ENCODE measurements around the gene L3MBTL3.

DNA sequence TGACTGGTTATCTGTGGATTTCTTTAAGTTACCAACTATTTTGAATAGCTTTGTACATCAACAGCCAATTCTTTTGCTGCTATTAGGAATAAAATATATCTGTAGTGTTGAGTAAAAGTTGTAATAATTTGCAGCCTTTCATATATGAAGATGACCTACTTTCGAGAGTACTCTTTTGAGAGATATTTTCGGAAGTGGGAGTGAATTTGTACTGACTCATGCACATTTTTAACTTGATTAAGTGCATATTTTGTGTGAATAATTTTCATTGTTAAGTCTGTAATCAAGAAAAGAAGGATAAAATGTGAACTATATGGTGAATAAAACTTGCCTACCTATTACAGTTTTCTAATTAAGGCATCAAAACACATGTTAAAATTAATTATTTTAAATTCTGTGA is 51.9 kb downstream of the L3MBTL3 start:
- TF ChIP-seq, protein P1, sequence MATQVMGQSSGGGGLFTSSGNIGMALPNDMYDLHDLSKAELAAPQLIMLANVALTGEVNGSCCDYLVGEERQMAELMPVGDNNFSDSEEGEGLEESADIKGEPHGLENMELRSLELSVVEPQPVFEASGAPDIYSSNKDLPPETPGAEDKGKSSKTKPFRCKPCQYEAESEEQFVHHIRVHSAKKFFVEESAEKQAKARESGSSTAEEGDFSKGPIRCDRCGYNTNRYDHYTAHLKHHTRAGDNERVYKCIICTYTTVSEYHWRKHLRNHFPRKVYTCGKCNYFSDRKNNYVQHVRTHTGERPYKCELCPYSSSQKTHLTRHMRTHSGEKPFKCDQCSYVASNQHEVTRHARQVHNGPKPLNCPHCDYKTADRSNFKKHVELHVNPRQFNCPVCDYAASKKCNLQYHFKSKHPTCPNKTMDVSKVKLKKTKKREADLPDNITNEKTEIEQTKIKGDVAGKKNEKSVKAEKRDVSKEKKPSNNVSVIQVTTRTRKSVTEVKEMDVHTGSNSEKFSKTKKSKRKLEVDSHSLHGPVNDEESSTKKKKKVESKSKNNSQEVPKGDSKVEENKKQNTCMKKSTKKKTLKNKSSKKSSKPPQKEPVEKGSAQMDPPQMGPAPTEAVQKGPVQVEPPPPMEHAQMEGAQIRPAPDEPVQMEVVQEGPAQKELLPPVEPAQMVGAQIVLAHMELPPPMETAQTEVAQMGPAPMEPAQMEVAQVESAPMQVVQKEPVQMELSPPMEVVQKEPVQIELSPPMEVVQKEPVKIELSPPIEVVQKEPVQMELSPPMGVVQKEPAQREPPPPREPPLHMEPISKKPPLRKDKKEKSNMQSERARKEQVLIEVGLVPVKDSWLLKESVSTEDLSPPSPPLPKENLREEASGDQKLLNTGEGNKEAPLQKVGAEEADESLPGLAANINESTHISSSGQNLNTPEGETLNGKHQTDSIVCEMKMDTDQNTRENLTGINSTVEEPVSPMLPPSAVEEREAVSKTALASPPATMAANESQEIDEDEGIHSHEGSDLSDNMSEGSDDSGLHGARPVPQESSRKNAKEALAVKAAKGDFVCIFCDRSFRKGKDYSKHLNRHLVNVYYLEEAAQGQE (IDR thresholded peaks at IDR 0.05; ENCODE audit: insufficient read depth in 1 of 2, low read depth in 2 of 2, low read length in 2 of 2): no peak
- TF ChIP-seq TAF1 (IDR thresholded peaks at IDR 0.05; ENCODE audit: borderline replicate concordance, insufficient read depth, low read length) (no peak), POLR2AphosphoS5 (IDR thresholded peaks at IDR 0.05; ENCODE audit: low read depth, low read length) (no peak), SIN3A (IDR thresholded peaks at IDR 0.05; ENCODE audit: borderline replicate concordance, insufficient read depth, low read length) (no peak), FOXP2 (optimal IDR thresholded peaks at IDR 0.05; ENCODE audit: borderline replicate concordance, extremely low read depth, extremely low read length, insufficient read depth) (no peak)
